GM21825 (cell line): ENCODE results near the gene GMDS.
"Not testable (repeated sequence)": the region's sequence is repeated elsewhere in the genome, so short reads cannot be mapped to it uniquely, and the experiment has no call there.

Experiments used
- ATAC-seq: cut with Tn5 transposase; IDR thresholded peaks from one replicate; pipeline ENCODE4 v1.9.1; 2021; ENCODE audit warnings: mild to moderate bottlenecking, moderate library complexity; ENCODE audit not compliant: unreplicated experiment

GMDS gene

DNA sequence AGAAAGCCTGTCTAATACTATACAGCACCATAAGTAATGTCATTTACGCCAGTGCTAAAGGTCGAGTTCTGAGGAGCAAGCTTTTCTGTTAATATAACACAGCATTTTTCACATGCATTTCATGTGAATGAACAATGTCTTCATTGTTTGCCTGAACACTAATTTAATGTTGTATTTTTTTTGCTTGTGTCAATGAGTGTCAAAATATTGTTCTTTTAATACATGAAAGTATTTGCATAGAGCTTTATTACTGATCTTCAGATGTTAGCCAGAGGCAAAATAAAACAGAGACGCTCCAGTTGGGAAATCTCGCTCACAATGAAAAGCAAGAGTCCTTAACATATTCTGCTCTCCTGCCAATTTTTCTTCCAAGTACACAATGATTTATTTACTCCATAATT, 483.9 kb downstream of the GMDS start:
- ATAC-seq, result no peak

DNA sequence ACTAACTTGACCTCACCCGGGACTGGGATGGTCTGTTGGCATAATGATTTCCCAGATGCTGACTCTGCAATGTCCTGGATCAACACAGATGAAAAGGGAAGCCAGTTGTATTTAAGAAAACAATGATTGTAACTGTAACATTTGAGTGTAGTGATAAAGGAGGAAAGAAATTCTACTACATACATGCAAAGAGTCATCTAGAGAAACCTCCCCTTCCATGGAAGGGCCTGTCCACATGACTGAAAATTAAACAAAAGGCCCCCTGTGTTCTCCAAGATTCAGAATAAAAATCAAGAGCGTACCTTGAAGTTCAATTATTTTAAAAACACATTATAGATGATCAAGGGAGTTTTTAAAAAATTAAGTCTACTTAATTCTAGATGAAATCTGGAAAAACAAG, 484.5 kb downstream of the GMDS start:
- ATAC-seq, result no peak

DNA sequence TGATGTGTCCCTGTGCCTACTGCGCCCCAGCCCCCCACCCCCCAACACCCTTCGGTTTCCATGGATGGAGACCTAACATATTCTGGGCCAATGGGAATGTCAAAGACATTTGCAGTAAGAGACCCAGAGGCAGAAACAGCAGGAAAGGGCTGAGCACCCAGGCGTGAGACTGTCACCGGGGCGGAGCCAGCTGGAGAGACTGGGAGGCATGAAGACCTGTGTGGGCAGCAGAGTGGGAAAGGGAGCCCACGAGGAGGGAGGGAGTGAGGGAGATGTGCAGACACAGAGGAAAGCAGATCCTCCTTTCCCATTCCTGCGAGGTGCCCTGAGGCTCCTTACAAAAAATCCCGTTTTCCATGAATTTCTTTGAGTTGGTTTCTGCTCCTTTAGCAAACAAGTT, 485.5 kb downstream of the GMDS start:
- ATAC-seq, result no peak

DNA sequence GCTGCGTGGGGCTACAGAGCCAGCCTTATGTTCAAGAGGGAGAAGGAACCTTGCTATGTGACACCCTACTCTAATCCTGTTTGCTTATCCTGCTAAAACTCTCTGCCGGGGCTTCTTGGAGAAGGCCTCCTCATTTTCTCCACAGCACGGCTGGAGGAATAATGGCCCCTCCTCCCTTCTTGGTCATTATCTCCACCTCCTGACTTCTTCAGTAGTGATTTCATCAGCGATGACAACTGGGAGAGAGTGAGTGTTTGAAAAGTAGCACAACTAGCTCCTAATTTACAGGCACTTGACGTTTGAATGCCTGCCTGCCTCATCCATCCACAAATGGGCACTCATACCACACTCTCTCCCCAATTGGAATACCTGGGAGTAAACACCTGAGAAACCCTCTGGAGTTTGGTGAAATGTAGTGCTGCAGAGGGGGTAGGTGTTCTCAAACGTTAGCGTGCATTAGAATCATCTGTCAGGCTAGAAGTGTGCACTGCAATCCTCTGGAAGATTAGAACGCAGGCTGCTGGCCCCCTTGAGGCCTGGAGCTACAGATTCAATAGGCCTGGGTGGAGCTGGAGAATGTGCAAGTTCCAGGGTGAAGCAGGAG, 487.2 kb downstream of the GMDS start:
- no peak for ATAC-seq

DNA sequence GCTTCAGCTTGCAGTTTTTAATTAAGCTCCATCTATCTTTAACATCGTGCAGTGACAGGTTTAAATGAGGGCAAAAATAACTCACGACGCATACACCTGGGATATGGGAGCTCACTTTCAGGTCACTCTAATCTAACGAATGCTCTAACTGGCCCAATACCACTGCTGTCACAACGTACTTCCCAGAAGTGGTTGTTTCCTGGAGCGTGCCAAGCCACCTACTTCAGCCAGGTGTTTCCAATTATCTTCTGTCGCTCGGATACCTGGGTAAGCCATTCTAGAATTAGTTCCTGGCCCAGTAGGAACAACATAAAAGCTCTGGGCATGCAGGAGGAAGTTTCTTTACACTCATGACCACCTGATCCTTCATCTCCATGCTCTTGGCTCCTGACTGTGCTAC, 488.3 kb downstream of the GMDS start:
- no peak for ATAC-seq

DNA sequence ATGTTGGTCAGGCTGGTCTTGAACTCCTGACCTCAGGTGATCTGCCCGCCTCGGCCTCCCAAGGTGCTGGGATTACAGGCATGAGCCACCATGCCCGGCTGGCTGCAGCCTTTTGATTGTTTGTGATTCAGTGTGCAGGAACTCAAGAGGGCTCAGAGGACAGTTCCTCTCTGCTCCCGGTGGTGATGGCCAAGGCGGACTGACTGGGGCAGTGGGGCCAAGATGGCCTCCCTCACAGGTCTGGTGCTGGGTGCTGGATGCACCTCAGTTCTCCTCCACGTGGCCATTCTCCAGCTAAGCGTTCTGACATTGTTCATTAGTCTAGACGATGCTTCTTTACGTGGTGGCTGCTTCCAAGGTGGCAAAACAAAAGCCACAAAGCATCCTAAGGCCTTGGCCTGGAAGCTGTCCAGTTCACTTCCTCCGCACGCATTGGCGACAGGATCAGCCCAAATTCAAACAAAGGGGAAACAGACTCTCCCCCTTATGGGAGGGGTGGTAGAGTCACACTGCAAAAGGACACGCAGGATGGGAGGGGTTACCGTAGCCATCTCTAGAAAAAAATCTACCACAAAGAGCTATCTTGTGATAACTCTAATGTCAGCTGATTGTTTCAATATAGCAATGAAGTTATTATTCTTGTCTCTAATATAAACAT, 488.8 kb downstream of the GMDS start:
- ATAC-seq, result no peak

DNA sequence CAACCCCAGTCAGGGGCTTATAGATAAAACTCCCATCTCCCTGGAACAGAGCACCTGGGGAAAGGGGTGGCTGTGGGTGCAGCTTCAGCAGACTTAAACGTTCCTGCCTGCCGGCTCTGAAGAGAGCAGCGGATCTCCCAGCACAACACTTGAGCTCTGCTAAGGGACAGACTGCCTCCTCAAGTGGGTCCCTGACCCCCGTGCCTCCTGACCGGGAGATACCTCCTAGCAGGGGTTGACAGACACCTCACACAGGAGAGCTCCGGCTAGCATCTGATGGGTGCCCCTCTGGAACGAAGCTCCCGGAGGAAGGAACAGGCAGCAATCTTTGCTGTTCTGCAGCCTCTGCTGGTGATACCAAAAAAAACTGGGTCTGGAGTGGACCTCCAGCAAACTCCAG, 494.3 kb downstream of the GMDS start:
- ATAC-seq, result not testable (repeated sequence)

DNA sequence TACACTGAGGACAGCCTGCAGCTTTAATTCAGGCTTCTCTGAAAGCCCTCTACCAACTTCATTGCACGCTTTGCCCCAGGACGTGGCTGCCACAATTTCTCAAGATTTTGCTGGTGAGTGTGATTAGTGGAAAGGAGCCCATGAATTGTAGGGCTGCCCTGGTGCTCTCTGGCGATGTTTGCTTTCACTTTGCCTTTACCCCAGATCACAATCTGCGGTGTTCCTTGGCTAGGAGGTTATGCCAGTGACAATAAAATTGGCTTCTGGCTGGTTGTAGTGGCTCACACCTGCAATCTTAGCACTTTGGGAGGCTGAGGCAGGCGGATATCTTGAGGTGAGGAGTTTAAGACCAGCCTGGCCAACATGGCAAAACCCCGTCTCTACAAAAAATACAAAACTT, 496.4 kb downstream of the GMDS start:
- ATAC-seq, result no peak

DNA sequence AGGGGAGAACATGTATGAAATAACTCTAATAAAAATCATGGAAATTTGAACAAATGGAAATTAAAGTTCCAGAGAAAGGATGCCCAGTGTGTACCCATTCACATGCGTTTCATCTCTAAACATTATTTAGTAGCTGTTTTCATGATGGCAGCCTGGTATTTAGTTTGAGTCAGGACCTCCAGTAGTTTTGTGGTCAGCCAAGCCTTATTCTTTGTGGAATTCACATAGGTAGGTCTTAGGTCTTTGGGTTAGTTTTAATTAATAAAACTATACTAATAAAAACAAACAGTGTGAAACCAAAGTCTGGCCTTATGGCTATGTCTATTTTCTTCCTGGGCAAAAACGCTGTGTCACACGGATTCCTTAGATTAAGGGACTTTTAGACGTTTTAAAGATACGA, 497.9 kb downstream of the GMDS start:
- no peak for ATAC-seq

DNA sequence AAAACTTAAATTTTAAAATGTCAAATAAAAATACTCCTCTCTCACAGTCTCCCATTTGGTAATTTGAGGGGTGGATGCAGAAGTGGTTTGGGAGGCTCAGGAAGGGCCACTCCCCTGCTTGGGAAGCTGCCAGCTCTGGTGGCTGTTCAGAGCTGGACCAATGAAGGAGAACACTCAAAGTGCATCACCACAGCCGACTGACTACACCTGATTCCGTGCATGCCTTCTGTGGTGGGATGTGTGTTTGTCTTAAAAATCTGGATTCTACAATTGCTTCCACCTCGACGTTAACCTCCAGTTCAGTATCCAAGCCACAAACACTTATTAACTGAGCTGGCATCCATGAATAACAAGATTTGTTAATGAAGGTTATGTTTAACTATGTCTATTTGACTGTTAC, 498.4 kb downstream of the GMDS start:
- ATAC-seq, result no peak

DNA sequence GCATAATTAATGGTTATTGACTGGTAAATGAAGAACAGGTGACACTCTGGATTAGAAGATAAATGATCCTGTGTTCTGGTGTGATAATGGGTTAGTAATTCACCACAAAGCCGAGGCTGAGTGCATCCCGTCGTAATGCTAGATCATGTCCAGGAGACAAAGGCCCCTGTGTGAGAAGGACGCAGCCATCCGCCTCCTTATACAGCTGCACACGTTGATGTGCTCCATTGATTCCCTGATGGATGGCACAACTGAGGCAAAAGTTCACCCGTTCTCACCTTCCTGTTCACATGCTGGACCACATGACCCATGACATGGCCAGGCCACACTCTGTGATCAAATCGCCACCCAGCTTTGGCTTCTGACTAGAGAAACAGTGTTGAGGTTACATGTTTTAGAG, 499.6 kb downstream of the GMDS start:
- no peak for ATAC-seq

DNA sequence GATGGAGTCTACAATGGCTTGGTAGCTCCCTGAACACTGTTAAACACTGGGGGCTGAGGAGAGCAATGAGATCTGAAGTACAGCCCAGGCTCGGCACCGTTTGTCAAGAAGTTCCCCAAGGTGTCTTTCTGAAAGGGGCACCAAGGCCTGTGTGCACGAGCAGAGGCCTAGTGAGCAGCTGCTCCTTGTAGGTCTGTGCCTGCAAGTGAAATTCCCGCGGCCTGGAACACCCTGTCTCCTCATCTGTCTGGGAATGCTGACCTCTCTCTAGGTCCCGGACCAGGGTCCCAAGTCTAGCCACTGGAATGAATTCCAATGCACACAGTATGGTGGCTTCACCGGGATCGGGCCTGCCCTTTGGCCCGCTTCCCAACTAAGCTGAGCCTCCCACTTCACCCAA, 500.9 kb downstream of the GMDS start:
- ATAC-seq, result no peak

DNA sequence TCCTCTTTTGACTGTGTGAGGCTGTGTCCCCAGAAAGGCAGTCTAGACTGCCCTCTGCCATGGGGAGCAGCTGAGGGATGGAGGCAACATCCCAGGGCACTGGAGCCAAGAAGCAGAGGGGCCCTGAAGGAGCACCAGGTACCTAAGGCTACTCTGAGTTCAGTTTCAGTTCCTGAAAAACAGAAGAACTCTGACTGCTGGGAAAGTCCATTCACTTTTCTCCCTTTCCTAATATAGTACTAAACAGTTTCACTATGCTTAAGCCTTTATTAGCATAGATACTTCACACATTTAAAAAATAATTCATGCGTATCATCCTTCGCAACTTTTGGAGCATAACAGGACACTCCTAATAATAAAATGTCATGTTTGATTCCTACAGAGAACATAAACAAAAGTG, 505.7 kb downstream of the GMDS start:
- peak; percentile 91 for ATAC-seq

DNA sequence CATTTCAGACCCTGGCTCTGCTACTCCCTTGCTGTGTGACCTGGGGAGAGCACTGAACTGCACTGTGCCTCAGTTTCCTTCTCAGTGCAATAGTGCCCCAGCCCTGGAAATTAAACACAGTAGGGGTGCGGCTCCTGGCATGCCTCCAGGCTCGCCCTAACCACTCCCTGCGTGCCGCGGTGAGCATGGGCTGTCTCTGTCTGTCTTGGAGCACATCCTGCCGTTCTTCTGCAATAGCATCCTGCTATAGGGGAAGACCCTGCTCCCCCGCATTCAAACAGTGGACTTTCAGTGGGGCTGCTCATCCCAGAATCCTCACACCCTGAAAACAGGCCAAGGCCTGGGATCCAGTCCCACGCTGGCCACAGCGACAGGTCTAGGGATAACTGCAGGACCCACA, 506.2 kb downstream of the GMDS start:
- peak; percentile 31 for ATAC-seq

DNA sequence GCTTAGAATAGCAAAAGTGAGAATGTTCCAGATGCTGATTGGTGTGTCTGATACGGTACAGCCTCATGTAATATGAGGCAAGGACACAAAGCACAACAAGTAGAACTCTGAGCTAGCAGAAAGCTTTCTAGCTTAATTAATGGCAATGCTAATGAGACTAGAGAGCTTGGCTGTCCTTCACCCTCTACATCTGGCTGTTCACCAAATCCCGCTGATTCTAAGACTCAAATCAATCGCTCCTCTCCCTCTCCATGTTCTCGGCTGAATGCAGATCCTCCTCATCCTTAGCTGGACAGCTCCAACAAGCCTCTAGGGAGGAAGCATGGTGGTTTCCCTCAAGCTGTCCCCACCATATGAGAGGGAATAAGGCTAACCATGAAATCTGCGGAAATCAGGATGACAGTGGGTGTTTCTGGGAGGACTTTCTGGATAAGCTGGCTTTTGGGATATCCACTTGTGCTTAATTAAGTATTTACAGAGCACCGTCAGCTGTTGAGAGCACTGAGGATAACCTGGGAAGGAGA, 506.8 kb downstream of the GMDS start:
- ATAC-seq, result no peak

DNA sequence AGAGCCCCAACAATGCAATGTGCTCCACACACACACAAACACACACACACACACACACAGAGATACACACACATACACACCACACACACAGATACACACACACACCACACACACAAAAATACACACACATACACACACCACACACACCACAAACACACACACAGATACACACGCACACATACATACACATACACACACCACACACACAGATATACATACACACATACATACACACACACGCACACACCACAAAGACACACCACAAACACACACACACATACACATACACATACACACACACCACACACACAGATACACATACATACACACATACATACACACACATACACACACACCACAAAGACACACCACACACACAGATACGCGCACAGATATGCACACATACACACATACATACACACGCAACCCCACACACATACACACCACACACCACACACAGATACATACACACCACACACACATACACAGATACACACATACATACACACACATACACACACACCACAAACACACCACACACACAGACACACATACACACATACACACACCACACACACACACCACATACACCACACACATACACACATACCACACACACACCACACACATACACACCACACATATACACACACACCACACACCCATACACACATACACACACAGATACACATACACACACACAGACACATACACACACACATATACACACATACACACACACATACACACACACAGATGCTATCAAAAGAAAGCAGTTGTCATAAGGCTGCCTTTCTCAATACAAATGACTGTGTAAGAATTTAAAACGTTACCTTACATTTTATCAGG, 507.7 kb downstream of the GMDS start:
- ATAC-seq, result no peak

DNA sequence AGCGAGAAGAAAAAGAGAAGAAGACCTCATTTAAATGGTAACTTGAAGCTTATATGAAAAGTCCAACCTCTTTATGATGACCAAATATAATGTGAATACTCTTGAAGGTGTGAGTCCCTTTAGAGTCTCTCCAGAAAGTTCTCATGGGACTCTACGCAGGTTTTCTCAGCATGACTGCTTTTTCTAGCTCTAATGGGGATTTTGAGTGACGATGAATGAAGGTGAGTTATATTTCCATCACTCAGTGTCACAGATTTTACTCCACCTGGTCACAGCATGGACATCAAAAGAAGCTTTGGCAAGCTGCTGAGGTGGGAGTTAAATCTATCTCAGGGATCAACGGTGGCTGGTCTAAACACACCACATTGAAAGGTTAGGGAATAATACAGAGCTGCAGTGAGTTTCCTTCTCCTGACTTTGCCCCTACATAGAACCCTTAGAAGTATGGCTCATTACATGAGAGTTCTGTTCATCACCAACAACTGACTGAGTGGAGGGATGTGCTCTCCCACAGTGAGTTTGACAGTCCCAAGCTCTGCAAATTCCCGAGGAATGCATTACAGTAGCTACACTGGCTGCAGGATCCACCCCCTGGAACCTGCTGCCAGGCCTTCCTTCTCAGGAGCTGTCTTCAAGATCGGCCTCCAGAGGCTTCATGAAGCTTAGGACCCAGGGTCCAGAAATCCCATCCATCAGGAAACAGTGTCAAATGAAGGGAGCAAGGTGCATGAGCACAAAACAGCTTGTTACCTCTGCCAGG, 508.9 kb downstream of the GMDS start:
- ATAC-seq, result no peak

DNA sequence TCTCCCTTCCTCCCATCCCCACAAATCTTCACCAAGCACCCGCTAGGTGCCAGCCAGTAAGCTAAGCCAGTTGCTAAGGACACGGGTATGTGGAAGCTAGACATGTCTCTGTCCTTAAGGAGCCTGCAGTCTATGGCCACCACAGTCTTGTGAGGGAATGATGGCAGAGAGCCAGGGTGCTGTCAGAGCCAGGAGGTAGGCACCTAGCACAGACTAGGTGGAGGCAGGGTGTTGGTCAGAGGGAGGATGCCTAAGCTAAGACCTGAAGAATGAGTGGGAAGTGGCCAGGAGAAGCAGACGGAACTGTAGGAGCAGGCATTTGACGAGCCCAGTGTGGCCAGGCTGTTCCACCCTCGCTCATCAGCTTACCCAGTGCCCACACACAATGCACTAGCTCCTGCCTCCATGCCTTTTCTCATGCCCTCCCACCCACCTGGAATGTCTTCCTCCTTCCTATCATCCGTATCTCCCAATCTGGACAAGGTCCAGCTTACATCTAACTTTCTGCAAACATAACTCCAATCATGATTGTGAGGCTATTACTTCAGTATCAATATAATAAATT, 510.1 kb downstream of the GMDS start:
- no peak for ATAC-seq

DNA sequence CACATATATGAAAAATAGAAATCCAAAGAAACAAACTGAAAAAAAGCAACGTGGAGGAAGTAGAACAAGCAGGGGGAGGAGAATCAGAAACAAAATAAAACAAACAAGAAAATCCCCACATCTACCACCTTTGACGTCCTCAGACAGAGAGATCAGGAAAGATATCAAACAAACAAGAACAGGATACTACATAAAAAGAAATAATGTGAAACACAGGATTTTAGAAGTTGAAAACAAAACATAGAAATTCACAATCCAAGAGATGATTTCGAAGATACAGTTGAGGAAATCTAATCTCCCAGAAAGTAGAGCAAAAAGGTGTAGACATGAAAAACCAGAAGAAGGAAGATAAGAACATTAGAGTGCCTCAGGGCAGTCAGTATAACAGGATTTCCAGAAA, 514.5 kb downstream of the GMDS start:
- no peak for ATAC-seq

DNA sequence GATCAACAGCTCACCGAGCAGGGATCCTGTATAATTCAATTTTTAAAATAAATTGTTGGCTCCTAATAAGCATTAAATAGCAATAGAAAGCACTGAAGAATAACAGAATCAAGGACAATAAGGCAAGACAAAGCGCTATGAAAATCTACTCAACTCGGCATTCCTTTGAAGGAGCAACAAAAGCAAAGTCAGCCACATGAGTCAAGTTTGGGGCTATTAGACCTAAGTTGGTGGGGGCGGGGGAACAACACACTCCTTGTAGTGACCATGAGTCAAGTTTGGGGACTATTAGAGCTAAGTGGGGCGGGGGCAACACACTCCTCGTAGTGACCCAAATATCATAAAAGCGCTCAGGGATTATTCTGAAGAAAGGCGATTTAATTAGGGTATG, 515.7 kb downstream of the GMDS start:
- no peak for ATAC-seq
